ENCODE results near the gene JAKMIP1. TPM values are rescaled to one million over a fixed set of nuclear protein-coding genes. Genes with fewer than 3 reads are reported as not detected.

Gene JAKMIP1
- total RNA-seq, 1 donor = not detected

GRCh38 chr4:6055436-6055835 is 144.9 kb downstream of the JAKMIP1 start:
- no peak for DNase-seq (ENCODE audit: low read depth)
- no peak overlapping the region for H3K4me3 ChIP-seq (ENCODE audit: low read depth, low read length)
- TF ChIP-seq, protein P1, sequence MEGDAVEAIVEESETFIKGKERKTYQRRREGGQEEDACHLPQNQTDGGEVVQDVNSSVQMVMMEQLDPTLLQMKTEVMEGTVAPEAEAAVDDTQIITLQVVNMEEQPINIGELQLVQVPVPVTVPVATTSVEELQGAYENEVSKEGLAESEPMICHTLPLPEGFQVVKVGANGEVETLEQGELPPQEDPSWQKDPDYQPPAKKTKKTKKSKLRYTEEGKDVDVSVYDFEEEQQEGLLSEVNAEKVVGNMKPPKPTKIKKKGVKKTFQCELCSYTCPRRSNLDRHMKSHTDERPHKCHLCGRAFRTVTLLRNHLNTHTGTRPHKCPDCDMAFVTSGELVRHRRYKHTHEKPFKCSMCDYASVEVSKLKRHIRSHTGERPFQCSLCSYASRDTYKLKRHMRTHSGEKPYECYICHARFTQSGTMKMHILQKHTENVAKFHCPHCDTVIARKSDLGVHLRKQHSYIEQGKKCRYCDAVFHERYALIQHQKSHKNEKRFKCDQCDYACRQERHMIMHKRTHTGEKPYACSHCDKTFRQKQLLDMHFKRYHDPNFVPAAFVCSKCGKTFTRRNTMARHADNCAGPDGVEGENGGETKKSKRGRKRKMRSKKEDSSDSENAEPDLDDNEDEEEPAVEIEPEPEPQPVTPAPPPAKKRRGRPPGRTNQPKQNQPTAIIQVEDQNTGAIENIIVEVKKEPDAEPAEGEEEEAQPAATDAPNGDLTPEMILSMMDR (IDR thresholded peaks at IDR 0.05; ENCODE audit: insufficient read depth, low read depth, low read length) = no peak

DNA sequence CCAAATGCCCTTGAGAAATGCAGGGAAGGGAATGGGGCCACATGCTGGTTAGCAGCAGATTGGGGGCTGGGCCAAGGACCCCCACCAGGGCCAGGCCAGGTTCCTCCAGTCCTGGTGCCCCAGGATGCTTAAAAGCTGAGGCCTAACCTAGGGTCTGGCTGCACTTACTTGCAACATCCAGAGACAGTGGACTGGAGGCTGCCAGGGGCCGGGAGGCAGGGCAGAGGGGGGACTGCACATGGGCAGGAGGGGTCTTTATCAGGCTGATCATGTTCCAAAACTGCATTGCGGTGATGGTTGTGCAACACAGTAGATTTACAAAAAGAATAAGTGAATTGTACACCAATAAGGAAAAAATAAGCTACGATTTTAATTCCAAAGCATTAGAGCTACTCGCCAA is 145.3 kb downstream of the JAKMIP1 start:
- no peak overlapping the region for H3K4me3 ChIP-seq (ENCODE audit: low read depth, low read length)
- no peak for DNase-seq (ENCODE audit: low read depth)
- TF ChIP-seq, protein P1 (IDR thresholded peaks at IDR 0.05; ENCODE audit: insufficient read depth, low read depth, low read length) = no peak

DNA sequence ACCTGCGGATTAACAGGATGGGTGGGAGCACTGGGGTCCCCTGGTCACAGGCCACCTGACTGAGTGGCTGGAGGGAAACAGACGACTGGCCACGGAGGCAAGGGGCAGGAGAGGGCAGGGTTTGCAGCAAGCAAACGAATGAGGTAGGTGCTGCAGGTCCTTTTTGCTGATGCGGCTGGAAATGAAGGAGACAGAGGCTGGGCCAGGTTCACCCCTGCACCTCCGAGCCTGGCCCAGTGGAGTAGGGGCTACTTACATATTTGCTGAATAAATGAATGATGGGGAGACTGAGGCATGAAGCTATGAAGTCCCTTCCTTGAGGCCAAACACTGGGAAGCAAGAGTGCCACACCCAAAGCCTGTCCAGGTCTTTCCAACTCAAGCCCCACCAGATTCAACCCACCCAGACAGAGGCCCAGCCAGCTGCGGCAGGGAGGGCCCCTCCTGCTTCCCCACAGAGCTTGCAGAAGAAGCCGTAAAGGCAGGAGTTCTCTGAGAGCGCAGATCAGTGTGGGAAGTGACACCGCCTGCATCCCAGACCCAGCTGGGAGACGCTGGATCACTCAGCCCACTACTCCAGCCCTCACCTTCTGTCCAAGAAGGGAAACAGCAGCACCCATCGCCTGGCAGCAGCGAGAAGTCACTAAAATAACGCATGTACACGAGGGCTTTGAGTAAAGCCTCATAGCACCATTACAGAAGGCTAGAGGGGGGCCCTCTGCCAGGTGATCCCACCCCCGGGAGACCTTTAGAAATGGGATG is 146.0 kb downstream of the JAKMIP1 start:
- no peak for DNase-seq (ENCODE audit: low read depth)
- TF ChIP-seq, protein P1 (IDR thresholded peaks at IDR 0.05; ENCODE audit: insufficient read depth, low read depth, low read length) = no peak
- no peak overlapping the region for H3K4me3 ChIP-seq (ENCODE audit: low read depth, low read length)

DNA sequence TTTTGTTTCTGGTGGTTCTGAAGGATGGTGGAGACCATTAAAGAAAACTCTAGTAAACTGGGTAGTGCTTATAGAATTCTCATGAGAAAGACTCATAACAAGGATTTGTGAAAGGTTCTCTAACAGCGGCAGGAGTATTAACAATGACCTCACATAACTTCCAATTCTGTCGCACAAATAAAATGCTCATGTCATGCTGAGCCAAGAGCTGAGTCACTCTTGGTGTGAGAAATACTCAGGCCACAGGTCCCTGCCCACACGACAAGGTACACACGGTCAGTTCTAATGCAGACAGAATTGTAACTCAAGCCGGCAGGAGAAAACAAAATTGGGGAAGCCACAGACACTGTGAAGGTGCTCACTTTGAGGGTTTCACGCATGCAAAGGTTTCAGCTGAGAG is 147.7 kb downstream of the JAKMIP1 start:
- DNase-seq (ENCODE audit: low read depth) = no peak
- no peak overlapping the region for H3K4me3 ChIP-seq (ENCODE audit: low read depth, low read length)
- TF ChIP-seq, protein P1 (IDR thresholded peaks at IDR 0.05; ENCODE audit: insufficient read depth, low read depth, low read length) = no peak

- H3K4me3 ChIP-seq (ENCODE audit: low read depth, low read length) = no peak overlapping the region
- TF ChIP-seq, protein P1 (IDR thresholded peaks at IDR 0.05; ENCODE audit: insufficient read depth, low read depth, low read length) = no peak
- DNase-seq (ENCODE audit: low read depth) = no peak
Measured at GRCh38 chr4:6050551-6050950, 149.8 kb downstream of the JAKMIP1 start.

GRCh38 chr4:6049985-6050384 is 150.4 kb downstream of the JAKMIP1 start:
- no peak for DNase-seq (ENCODE audit: low read depth)
- H3K4me3 ChIP-seq (ENCODE audit: low read depth, low read length) = no peak overlapping the region
- TF ChIP-seq, protein P1 (IDR thresholded peaks at IDR 0.05; ENCODE audit: insufficient read depth, low read depth, low read length) = no peak

- DNase-seq (ENCODE audit: low read depth) = no peak
- TF ChIP-seq, protein P1 (IDR thresholded peaks at IDR 0.05; ENCODE audit: insufficient read depth, low read depth, low read length) = no peak
- H3K4me3 ChIP-seq (ENCODE audit: low read depth, low read length) = no peak overlapping the region
Measured at GRCh38 chr4:6049278-6049677, 151.1 kb downstream of the JAKMIP1 start.
